HK-2 (cell line): ENCODE results near the gene PHKG2.
"Not testable (repeated sequence)": the region's sequence is repeated elsewhere in the genome, so short reads cannot be mapped to it uniquely, and the experiment has no call there.

ENCODE experiments used
- DNase-seq: peaks from one replicate; pipeline ENCODE4 v3.0.0-alpha.2; 2018; ENCODE audit not compliant: unreplicated experiment

The PHKG2 gene, protein sequence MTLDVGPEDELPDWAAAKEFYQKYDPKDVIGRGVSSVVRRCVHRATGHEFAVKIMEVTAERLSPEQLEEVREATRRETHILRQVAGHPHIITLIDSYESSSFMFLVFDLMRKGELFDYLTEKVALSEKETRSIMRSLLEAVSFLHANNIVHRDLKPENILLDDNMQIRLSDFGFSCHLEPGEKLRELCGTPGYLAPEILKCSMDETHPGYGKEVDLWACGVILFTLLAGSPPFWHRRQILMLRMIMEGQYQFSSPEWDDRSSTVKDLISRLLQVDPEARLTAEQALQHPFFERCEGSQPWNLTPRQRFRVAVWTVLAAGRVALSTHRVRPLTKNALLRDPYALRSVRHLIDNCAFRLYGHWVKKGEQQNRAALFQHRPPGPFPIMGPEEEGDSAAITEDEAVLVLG

DNA sequence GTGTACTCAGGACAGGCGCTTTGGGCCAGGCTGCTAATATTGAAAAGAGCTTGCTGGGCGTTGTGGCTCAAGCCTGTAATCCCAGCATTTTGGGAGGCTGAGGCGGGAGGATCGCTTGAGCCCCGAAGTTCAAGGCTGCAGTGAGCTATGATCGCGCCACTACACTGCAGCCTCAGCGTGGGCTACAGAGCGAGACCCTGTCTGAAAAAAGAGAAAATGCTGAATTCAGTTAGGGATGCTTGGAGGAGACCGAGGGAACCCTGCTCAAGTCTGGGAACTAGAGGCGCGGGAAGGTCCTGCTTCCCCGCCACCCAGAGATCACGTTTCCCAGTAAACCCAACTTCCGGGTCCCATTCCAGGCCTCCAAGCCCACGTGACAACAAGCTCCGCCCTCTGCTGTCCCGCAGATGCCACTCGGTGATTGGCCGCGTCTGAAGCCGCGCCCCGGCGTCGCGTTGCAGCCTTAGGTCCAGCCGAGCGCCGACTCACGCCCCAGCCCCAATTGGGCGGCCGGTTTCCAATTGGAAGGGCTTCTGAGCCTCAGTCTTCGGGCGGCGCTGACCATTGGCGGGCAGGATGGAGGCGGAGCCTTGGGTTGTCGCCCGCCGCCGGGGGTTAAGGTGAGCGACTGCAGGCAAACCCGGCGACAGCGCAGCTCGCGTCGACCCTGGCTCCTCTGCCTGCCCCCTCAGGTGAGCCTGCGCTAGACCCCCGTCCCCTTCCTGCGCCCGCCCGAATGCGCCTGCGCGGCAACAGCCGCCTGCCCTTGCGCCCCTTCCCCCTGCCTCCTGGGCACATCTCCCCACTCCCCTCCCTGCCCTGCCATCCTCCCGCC lies at the start of gene PHKG2:
TSS of gene PHKG2 (plus strand) at position 627 of the 835 bp plus-strand sequence. CDS start 396 bp downstream, outside the sequence.
- DNase-seq, result peak; percentile 96

DNA sequence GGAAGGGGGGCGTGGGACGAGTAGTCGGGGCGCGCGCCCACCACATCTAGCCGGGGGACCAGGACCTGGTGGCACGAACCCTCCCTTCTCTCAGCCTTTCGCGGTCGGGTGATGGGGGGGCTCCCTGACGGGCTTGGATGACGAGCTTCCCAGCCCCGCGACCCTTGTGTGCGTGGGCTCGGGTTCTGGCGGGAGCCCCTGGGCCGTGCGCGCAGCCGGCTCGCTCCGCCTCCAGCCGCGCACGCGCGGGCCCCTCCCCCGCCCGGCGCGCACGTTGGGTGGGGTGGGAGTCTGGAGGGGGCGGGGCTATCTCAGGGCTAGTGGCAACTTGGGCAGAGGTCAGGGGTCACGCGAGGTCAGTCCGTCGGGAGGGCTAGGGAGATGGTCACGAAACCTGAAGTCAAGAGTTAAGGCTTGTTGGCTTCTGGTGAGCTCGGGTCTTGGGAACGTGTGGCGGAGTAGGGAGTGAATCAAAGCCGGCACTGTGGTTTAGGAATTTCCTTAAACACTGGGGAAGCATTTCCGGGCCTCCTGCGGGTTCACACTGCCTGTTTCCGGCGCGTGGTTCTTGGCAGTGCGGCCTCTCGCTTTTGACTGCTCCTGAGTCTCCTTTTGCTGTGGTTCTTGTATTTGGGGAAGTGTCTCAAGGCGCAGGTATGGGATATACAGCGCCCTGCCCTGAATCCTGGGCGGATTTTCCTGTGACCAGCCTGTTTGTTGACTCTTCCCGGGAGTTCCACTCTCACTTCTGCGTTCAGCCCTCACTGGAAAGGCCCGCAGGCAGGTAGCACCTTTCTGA lies 49.2 kb upstream of the PHKG2 start, which contains the start of gene SRCAP:
TSS of gene SRCAP (plus strand) at position 356 of the 799 bp plus-strand sequence. CDS start 1,654 bp downstream, outside the sequence.
- DNase-seq, result peak; percentile 65

DNA sequence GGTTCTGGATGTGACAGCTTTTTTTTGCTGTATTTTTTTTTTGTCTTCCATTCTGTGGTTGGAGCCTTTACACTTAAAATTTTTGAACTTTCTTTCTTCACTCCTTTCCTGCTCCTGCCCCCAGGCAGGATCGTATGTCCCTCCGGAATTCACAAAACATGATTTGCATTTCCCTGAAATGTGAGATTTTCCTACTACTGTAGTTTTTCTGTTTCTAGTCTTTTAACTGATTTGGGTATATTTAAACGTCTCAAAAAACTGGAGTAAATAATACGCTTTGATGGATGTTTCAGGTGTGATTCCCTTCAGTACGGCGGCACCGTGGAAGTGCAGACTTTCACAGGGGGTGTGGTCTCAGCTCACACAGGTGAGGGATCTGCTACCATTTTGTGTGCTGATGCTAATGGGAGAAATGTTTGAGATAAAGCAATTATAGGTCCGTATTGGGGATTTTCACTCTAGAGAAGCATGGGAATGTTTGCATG lies 48.6 kb upstream of the PHKG2 start:
- no peak for DNase-seq

DNA sequence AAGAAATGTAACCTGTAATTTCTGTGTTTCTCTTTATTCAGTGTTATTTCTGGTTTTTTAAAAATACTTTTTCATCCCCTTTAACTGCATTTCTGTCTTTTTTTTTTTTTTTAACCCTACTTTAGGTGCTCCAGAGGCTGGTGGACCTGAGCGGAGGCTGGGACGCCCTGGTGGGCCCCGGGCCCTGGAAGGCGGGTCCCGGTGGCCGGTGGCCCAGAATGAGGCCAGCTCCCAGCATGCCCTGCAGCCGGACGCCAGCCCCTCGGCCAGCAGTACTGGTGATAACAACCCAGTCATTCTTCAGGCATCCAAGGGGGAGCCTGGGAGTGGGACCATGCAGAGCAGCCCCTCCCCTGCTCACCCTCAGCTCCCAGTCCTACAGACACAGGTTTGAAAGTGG lies 47.7 kb upstream of the PHKG2 start:
- DNase-seq, result no peak

DNA sequence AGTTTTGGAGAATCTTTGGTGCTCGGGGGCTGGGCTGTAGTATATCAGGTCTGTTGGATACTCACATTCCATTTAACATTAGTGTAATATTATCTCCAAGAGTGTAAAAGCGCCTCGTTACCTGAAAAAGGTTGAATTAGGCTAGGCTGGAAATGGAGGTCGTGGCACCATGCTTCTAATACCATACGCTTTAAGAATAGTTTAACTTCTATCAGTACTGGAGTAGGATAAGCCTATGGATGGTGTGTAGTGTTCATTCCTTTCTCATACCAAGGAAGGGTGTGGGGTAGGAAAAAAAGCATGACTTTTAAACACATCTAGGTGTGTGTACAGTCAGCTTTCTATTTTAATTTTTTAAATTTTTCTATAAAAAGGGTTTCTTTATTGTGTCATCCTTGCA lies 47.3 kb upstream of the PHKG2 start:
- no peak for DNase-seq

DNA sequence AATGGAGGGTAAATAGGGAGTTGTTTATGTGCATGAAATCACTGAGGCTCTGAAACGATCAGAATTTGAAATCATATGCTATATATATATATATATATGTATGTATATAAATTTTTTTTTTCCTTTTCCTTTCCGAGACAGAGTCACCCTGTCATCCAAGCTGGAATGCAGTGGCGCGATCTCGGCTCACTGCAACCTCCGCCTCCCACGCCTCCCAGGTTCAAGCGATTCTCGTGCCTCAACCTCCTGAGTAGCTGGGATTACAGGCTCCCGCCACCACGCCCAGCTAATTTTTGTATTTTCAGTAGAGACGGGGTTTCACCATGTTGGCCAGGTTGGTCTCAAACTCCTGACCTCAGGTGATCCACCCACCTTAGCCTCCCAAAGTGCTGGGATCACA lies 45.2 kb upstream of the PHKG2 start:
- not testable (repeated sequence) for DNase-seq

DNA sequence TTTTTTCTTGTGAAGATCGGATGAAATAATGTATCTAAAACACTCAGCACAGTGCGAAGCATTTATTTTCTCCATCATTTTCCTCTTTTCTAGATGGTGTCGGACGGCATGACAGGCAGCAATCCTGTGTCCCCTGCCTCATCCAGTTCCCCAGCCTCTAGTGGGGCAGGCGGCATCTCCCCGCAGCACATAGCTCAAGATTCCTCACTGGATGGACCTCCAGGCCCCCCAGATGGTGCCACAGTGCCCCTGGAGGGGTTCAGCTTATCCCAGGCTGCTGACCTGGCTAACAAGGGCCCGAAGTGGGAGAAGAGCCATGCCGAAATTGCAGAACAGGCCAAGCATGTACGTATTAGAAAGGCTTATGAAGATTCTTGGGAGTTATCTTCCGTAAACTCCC lies 44.3 kb upstream of the PHKG2 start:
- DNase-seq, result no peak

DNA sequence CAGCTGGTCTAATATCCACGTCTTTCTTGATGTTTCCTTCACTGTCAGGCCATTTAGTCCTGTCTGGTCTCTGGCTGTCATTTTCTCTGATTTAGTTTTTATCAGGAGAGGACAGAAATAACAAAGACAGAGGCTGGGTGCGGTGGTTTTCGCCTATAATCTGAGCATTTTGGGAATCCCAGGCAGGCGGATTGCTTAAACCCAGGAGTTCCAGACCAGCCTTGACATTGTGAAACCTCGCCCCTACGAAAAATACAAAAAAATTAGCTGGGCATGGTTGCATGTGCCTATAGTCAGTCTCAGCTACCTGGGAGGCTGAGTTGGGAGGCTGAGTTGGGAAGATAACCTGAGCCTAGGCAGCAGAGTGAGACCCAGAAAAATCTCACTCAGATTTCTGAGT lies 42.2 kb upstream of the PHKG2 start:
- no peak for DNase-seq

DNA sequence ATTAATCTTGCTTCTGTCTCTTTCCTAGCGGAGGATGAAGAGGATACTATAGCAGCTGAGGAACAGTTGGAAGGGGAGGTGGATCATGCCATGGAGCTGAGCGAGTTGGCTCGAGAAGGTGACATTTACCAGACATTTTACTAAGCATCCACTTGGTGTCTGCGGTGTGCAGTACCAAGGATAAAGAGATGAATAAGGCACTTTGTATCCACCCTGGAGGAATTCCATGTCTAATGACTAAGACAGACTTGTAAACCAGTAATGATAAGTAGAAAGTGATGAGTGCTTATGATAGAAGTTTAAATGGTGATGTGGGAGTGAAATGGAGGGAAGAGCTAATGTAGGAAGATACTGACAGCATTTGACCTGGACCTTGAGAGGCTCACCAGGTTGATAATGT lies 37.3 kb upstream of the PHKG2 start:
- no peak for DNase-seq

DNA sequence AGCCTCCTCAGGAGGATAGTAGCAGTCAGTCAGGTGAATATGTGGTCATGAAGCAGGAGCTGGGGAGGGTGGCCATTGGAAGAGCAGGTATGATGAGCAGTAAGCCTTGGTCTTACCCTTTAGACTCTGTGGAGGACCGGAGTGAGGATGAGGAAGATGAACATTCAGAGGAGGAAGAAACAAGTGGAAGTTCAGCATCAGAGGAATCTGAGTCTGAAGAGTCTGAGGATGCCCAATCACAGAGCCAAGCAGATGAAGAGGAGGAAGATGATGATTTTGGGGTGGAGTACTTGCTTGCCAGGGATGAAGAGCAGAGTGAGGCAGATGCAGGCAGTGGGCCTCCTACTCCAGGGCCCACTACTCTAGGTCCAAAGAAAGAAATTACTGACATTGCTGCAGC lies 36.5 kb upstream of the PHKG2 start:
- no peak for DNase-seq

DNA sequence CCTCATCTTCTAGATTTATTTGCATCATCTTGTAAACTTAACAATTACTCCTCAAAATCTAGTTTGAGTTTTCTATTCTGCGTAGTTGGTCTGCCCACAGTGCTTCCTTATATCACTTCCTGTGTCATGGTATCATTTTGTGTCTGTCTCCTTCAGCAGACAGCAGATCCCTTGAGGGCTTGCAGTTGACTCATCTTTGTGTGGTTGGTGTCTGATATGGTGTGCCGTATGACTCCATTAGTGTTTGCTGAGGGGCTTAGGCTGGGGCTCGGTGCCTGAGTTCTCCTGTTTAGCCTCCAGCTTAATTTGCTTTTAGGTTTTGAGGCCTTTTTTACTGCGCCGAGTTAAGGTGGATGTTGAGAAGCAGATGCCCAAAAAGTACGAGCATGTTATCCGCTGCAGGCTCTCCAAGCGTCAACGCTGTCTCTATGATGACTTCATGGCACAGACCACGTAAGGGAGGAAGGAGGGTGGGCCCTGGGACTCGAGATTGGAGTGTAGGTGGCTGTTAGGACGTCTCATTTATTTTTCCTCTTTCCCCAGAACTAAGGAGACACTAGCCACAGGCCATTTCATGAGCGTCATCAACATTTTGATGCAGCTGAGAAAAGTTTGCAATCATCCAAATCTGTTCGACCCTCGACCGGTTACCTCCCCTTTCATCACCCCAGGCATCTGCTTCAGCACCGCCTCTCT lies 32.3 kb upstream of the PHKG2 start:
- no peak for DNase-seq

DNA sequence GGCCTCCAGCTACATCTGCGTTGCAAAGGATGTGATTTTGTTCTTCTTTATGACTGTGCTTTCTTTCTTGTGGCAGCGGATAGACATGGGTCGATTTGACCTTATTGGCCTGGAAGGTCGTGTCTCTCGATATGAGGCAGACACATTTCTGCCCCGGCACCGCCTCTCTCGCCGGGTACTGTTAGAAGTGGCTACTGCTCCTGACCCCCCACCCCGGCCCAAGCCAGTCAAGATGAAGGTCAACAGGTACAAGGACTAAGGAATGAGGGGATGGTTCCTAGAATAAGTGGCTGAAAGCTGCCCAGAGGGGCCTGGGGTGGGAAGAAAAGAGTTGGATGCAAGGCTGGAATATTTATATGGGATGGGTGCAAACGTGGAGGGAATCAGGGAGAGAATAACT lies 28.1 kb upstream of the PHKG2 start:
- no peak for DNase-seq

DNA sequence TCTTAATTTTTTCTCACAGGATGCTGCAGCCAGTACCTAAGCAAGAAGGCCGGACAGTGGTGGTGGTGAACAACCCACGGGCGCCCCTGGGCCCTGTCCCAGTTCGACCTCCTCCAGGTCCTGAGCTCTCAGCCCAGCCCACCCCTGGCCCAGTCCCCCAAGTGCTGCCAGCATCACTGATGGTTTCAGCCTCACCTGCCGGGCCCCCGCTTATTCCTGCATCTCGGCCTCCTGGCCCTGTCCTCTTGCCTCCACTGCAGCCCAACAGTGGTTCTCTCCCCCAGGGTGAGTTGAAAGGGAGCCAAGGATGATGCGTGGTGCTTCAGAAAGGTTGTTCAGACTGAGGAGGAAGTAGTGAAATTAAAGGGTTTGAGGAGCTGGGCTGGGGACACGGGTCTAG lies 27.5 kb upstream of the PHKG2 start:
- no peak for DNase-seq

DNA sequence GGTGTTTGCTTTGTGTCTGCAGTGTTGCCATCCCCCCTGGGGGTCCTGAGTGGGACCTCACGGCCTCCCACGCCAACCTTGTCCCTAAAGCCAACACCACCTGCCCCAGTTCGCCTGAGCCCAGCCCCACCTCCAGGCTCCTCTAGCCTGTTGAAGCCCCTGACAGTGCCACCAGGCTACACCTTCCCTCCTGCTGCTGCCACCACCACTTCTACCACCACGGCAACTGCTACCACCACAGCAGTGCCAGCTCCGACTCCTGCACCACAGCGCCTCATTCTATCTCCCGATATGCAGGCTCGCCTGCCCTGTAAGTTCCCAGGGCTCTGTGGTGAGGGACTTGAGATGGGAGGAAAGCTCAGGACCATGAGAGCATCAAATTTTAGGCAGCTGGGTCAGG lies 27.1 kb upstream of the PHKG2 start:
- no peak for DNase-seq

DNA sequence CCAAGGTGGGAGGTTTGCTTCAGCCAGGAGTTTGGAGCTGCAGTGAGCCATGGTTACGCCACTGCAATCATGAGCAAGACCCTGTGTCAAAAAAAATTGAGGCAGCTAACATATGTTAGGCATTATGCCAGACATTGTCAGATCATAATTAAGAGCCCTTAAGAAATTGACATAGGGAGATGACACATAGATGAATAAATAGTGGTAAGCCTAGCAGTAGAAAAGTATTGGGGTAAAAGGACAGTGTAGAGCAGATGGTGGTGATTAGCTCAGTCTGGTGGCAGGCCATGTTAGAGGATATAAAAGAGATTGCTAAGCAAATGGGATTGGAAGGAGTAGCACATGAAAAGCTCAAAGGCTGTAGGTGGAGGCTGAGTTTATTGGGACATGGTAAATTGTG lies 26.6 kb upstream of the PHKG2 start:
- no peak for DNase-seq

DNA sequence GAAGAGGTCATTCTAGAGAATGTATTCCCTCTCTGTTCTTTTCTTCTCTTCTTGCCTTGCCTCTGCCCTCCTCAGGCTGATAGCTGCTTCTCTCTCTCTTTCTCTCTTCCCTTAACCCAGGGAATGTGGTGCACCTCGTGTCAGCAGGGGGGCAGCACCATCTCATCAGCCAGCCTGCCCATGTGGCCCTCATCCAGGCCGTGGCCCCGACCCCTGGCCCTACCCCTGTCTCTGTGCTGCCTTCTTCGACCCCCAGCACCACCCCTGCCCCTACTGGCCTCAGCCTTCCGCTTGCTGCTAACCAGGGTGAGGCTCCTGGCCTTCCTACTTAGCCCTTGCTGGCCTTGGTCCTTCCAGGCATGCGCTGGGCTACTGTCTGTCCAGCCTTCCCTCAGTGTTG lies 25.8 kb upstream of the PHKG2 start:
- DNase-seq, result no peak

DNA sequence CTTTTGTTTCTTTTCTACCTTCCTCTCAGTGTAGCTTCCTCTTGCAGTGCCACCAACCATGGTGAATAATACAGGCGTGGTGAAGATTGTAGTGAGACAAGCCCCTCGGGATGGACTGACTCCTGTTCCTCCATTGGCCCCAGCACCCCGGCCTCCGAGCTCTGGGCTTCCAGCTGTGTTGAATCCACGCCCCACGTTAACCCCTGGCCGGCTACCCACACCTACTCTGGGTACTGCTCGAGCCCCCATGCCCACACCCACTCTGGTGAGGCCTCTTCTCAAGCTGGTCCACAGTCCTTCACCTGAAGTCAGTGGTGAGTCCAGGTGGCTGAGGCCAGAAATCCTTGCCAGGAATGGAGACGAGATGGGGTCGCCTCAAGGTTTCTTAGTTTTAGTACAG lies 25.3 kb upstream of the PHKG2 start:
- no peak for DNase-seq

DNA sequence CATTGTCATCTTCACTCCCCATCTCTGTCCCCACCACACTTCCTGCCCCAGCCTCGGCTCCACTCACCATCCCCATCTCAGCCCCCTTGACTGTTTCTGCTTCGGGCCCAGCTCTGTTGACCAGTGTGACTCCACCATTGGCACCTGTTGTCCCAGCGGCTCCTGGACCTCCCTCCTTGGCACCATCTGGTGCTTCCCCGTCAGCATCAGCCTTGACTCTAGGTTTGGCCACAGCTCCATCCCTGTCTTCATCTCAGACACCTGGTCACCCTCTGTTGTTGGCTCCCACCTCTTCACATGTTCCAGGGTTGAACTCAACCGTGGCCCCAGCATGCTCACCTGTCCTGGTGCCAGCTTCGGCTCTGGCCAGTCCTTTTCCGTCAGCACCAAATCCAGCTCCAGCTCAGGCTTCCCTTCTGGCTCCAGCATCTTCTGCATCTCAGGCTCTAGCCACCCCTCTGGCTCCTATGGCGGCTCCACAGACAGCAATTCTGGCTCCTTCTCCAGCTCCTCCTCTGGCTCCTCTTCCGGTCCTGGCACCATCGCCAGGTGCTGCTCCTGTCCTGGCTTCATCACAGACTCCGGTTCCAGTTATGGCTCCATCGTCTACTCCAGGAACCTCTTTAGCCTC lies 24.4 kb upstream of the PHKG2 start:
- DNase-seq, result no peak

DNA sequence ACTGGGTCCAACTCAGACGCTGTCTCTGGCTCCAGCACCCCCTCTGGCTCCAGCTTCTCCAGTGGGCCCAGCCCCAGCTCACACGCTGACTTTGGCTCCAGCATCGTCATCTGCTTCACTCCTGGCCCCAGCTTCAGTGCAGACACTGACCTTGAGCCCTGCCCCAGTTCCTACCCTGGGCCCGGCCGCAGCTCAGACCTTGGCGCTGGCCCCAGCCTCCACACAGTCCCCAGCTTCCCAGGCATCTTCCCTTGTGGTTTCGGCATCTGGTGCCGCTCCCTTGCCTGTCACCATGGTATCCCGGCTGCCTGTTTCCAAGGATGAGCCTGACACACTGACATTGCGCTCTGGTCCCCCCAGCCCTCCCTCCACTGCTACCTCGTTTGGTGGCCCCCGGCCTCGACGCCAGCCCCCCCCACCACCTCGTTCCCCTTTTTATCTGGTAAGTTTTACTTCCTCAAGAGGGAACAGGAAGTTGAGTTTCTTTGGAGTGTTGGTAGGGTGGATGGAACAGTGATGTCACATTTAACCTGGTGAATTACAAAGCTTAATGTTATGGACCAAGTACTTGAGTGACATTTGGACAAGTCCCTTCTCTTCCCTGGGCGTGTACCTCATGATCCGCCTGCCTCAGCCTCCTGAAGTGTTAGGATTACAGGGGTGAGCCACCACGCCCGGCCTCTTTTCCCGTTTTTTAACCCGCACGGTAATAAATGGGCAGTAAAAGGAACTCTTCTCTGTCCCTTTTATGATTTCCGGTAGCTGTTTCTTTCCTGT lies 23.4 kb upstream of the PHKG2 start:
- no peak for DNase-seq

DNA sequence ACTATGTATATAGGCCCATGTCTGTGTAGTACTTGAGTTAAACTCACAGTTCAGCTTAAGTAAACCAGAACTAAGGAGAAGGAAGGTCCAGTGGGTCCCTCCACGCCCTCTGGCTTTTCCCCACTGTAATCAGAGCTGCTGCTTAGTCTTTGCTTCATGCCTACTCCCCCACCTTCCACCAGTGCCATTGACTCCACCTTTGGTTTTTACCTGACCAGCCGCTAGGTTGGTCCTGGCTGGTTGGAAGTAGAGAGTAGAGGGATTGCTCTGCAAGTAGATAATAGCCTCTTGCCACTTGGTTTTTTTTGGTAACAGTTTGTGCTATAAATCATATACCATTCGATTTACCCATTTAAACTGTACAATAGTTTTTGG lies 22.8 kb upstream of the PHKG2 start:
- no peak for DNase-seq
